Measurements from ENCODE around the gene TDRD9. TPM values are rescaled to one million over a fixed set of nuclear protein-coding genes. Genes with fewer than 3 reads are reported as not detected.

Gene TDRD9
- total RNA-seq, 6 donors from 2014 or later = 3.1 to 7.9 (median 5.1) TPM

GRCh38 chr14:104085032-104085888, 157.0 kb downstream of the TDRD9 start, which contains the start of gene ASPG:
ASPG (plus strand) TSS chr14:104085700; CDS start chr14:104085771, 71 bp downstream.
- H3K27me3 ChIP-seq = peaks cover 0 to 9% (median 4%) of the 10 kb centered on the region in 4 donors

GRCh38 chr14:104085889-104086201, 157.6 kb downstream of the TDRD9 start:
- 37 to 58% methylated on average over 12 to 15 of the region's 29 CpGs for WGBS, 2 donors
- Histone ChIP-seq H3K4me3 (peak overlapping the region in 3 of 4 donors; percentile 0 to 45 (median 40)), H3K36me3 (no peaks in the 10 kb centered on the region), H3K27me3 (peaks cover 0 to 9% (median 4%) of the 10 kb centered on the region in 4 donors), H3K9me3 (no peaks in the 10 kb centered on the region), H3K4me1 (peaks cover 0 to 18% (median 11%) of the 10 kb centered on the region in 4 donors), H3K27ac (peak overlapping the region in 1 of 4 donors; percentile 10)
- no peak for ATAC-seq (ENCODE audit: low FRiP score in 2 of 2)
- TF ChIP-seq POLR2AphosphoS5 (IDR thresholded peaks at IDR 0.05) (no peak), POLR2A (IDR thresholded peaks at IDR 0.05) (no peak), CTCF (IDR thresholded peaks at IDR 0.05) (no peak), EP300 (IDR thresholded peaks at IDR 0.05) (no peak)
- DNase-seq = no peak

More at GRCh38 chr14:104085032-104085888, 157.0 kb downstream of the TDRD9 start, which contains the start of gene ASPG:
- DNase-seq (peak; percentile 22 to 86), ATAC-seq (ENCODE audit: low FRiP score in 2 of 2) (peak; percentile 8 to 12)
- TF ChIP-seq EP300 (IDR thresholded peaks at IDR 0.05) = no peak
- TF ChIP-seq POLR2A (IDR thresholded peaks at IDR 0.05) = no peak
- no peak for TF ChIP-seq CTCF (IDR thresholded peaks at IDR 0.05)
- no peak for TF ChIP-seq POLR2AphosphoS5 (IDR thresholded peaks at IDR 0.05)
- H3K4me3 ChIP-seq = peak within 1 kb of the TSS in 3 of 4 donors; percentile 0 to 45 (median 40)
- no peaks in the 10 kb centered on the region for H3K36me3 ChIP-seq
- H3K27ac ChIP-seq = peak within 1 kb of the TSS in 3 of 4 donors; percentile 10 to 49 (median 30)
- H3K4me1 ChIP-seq = peaks cover 0 to 18% (median 11%) of the 10 kb centered on the region in 4 donors
- WGBS, 2 donors = 20 to 25% methylated on average over 5 to 12 of the region's 70 CpGs
- no peaks in the 10 kb centered on the region for H3K9me3 ChIP-seq

GRCh38 chr14:104086210-104086660, 158.0 kb downstream of the TDRD9 start:
- H3K27me3 ChIP-seq = peaks cover 0 to 9% (median 4%) of the 10 kb centered on the region in 4 donors

More at GRCh38 chr14:104086210-104086660, 158.0 kb downstream of the TDRD9 start:
- peaks cover 0 to 18% (median 11%) of the 10 kb centered on the region in 4 donors for H3K4me1 ChIP-seq
- WGBS, 2 donors = 69% methylated on average over 13 of the region's 13 CpGs; no CpG with 5 or more reads in 1 of the 2 donors
- H3K4me3 ChIP-seq = peak overlapping the region in 1 of 4 donors; percentile 45
- TF ChIP-seq EP300 (IDR thresholded peaks at IDR 0.05) = no peak
- TF ChIP-seq CTCF (IDR thresholded peaks at IDR 0.05) = no peak
- TF ChIP-seq POLR2A (IDR thresholded peaks at IDR 0.05) = no peak
- TF ChIP-seq POLR2AphosphoS5 (IDR thresholded peaks at IDR 0.05) = no peak
- DNase-seq (peak in 1 of 2 donors; percentile 19), ATAC-seq (ENCODE audit: low FRiP score in 2 of 2) (no peak)
- H3K36me3 ChIP-seq = no peaks in the 10 kb centered on the region
- H3K9me3 ChIP-seq = no peaks in the 10 kb centered on the region
- H3K27ac ChIP-seq = peak overlapping the region in 1 of 4 donors; percentile 10
